H1 (cell line): Measurements from ENCODE around the gene CAST. TPM values are rescaled to one million over a fixed set of nuclear protein-coding genes. Genes with fewer than 3 reads are reported as not detected.

ENCODE experiments used
- CTCF ChIA-PET: fragments of 300-600 bp; sonication (Branson Sonifier 250); formaldehyde crosslinking; loops from one replicate; lab custom pipeline; 2021; ENCODE audit not compliant: partially characterized antibody; lab: Charles Lee
- POLR2A ChIA-PET: fragments of 300-600 bp; sonication (Branson Sonifier 250); formaldehyde crosslinking; loops from one replicate; lab custom pipeline; 2021; ENCODE audit warnings: inconsistent platforms; ENCODE audit not compliant: partially characterized antibody; lab: Charles Lee
- DNase-seq, 2 experiments: peaks; one replicate each; pipeline versions ENCODE4 v3.0.0 to v3.0.0-alpha.2; 2010 to 2022; ENCODE audit warnings: low spot score in 2 of 2, low read depth in 1 of 2, mixed read lengths in 1 of 2
- FAIRE-seq: peaks from 2 replicates; lab custom pipeline; 2011; peaks lifted over from hg19 to GRCh38; lab: Jason Lieb, UNC
- H2AFZ ChIP-seq: 2 replicates; pipeline ENCODE4 v1.8.1; 2012; ENCODE audit warnings: low read length, inconsistent platforms
- H2AK5ac ChIP-seq: 2 replicates; pipeline ENCODE4 v1.6.1; 2013; ENCODE audit warnings: low read depth, low read length
- H2BK120ac ChIP-seq: replicated peaks from 2 replicates; pipeline ENCODE3; 2013; ENCODE audit warnings: low read depth, low read length, inconsistent platforms
- H2BK12ac ChIP-seq: 2 replicates; pipeline ENCODE4 v1.6.1; 2013; ENCODE audit warnings: low read depth, low read length
- H2BK15ac ChIP-seq: 2 replicates; pipeline ENCODE4 v1.6.1; 2013; ENCODE audit warnings: low read length
- H2BK20ac ChIP-seq: 2 replicates; pipeline ENCODE4 v1.6.1; 2013; ENCODE audit warnings: low read length
- H2BK5ac ChIP-seq: 2 replicates; pipeline ENCODE4 v1.6.1; 2013; ENCODE audit warnings: low read depth, low read length
- H3K14ac ChIP-seq: 2 replicates; pipeline ENCODE4 v1.6.1; 2013; ENCODE audit warnings: inconsistent platforms; ENCODE audit not compliant: insufficient read length
- H3K18ac ChIP-seq: 2 replicates; pipeline ENCODE4 v1.6.1; 2013; ENCODE audit warnings: low read length; ENCODE audit errors: extremely low read depth
- H3K23ac ChIP-seq: 2 replicates; pipeline ENCODE4 v1.6.1; 2013; ENCODE audit warnings: inconsistent platforms; ENCODE audit not compliant: insufficient read length
- H3K23me2 ChIP-seq: 2 replicates; pipeline ENCODE4 v1.6.1; 2013; ENCODE audit warnings: low read depth, low read length
- H3K27ac ChIP-seq: 2 replicates; pipeline ENCODE4 v1.6.1; 2011; ENCODE audit warnings: low read depth, low read length, inconsistent platforms
- H3K27me3 ChIP-seq, 4 experiments: replicated peaks in 1 of 4; 1 replicate in 1 of 4; 2 replicates in 3 of 4; pipeline versions ENCODE4 v1.6.1 to v1.8.1; 2011 to 2013; ENCODE audit warnings: low read length in 3 of 4, mild to moderate bottlenecking in 3 of 4, inconsistent platforms in 2 of 4, mixed read lengths in 2 of 4, moderate library complexity in 1 of 4; ENCODE audit not compliant: control insufficient read depth in 3 of 4, insufficient read depth in 3 of 4; ENCODE audit errors: extremely low read depth in 1 of 4
- H3K36me3 ChIP-seq, 4 experiments: 2 replicates each; pipeline versions ENCODE4 v1.6.1 to v1.8.1; 2011 to 2013; ENCODE audit warnings: mild to moderate bottlenecking in 4 of 4, low read length in 3 of 4, moderate library complexity in 2 of 4, control low read depth in 1 of 4, inconsistent platforms in 1 of 4; ENCODE audit not compliant: insufficient read depth in 4 of 4, control insufficient read depth in 2 of 4
- H3K4ac ChIP-seq: replicated peaks from 2 replicates; pipeline ENCODE3; 2013; ENCODE audit warnings: low read length, low read depth, mixed read lengths, inconsistent platforms; ENCODE audit not compliant: insufficient read length
- H3K4me1 ChIP-seq, 4 experiments: replicated peaks in 1 of 4; 1 replicate in 1 of 4; 2 replicates in 3 of 4; pipeline versions ENCODE4 v1.6.1 to v1.8.1; 2011 to 2013; ENCODE audit warnings: low read length in 3 of 4, inconsistent platforms in 2 of 4, mixed read lengths in 1 of 4; ENCODE audit not compliant: insufficient read depth in 4 of 4, control insufficient read depth in 3 of 4
- H3K4me2 ChIP-seq, 2 experiments: 2 replicates each; pipeline versions ENCODE4 v1.6.1 to v1.8.1; 2011 to 2013; ENCODE audit warnings: low read depth in 2 of 2, low read length in 2 of 2, control low read depth in 1 of 2, inconsistent platforms in 1 of 2, mild to moderate bottlenecking in 1 of 2; ENCODE audit not compliant: insufficient read depth in 1 of 2
- H3K4me3 ChIP-seq, 4 experiments: fragments of 200-600, 300-600 bp in 1 of 4; sonication (generic), shearing (Covaris generic), sonication (Bioruptor Twin) in 1 of 4; 2 replicates each; pipeline versions ENCODE4 v1.5.1 to v1.8.1; 2011 to 2016; ENCODE audit warnings: low read length in 4 of 4, low read depth in 3 of 4, control low read depth in 2 of 4, inconsistent platforms in 2 of 4, mild to moderate bottlenecking in 2 of 4, mixed read lengths in 1 of 4, moderate library complexity in 1 of 4; ENCODE audit not compliant: insufficient read depth in 2 of 4; ENCODE audit errors: extremely low read depth in 1 of 4
- H3K56ac ChIP-seq: replicated peaks from 2 replicates; pipeline ENCODE3; 2013; ENCODE audit warnings: low read depth, mild to moderate bottlenecking, mixed read lengths, low read length, inconsistent platforms; ENCODE audit not compliant: insufficient read length
- H3K79me1 ChIP-seq: 2 replicates; pipeline ENCODE4 v1.6.1; 2013; ENCODE audit warnings: low read depth, low read length, control low read depth
- H3K79me2 ChIP-seq, 2 experiments: 2 replicates each; pipeline versions ENCODE4 v1.6.1 to v1.8.1; 2012 to 2013; ENCODE audit warnings: low read length in 2 of 2, mild to moderate bottlenecking in 2 of 2, inconsistent platforms in 1 of 2; ENCODE audit not compliant: insufficient read depth in 2 of 2, control insufficient read depth in 1 of 2
- H3K9ac ChIP-seq, 4 experiments: replicated peaks in 1 of 4; 1 replicate in 1 of 4; 2 replicates in 3 of 4; pipeline versions ENCODE4 v1.6.1 to v1.8.1; 2011 to 2013; ENCODE audit warnings: low read depth in 3 of 4, low read length in 3 of 4, control low read depth in 2 of 4, mild to moderate bottlenecking in 2 of 4, moderate library complexity in 2 of 4, inconsistent platforms in 1 of 4; ENCODE audit errors: extremely low read depth in 1 of 4
- H3K9me3 ChIP-seq, 2 experiments: 2 replicates each; pipeline versions ENCODE4 v1.6.1 to v1.8.1; 2012 to 2013; ENCODE audit warnings: mild to moderate bottlenecking in 2 of 2, moderate library complexity in 2 of 2, control low read depth in 1 of 2, inconsistent platforms in 1 of 2, low read depth in 1 of 2, low read length in 1 of 2, mixed read lengths in 1 of 2; ENCODE audit not compliant: insufficient read depth in 2 of 2
- H4K20me1 ChIP-seq, 2 experiments: replicated peaks in 1 of 2; 2 replicates each; pipeline versions ENCODE3 to v1.8.1; 2011 to 2013; ENCODE audit warnings: inconsistent platforms in 2 of 2, low read length in 2 of 2, mild to moderate bottlenecking in 1 of 2; ENCODE audit not compliant: insufficient read depth in 2 of 2, control insufficient read depth in 1 of 2
- H4K5ac ChIP-seq: 2 replicates; pipeline ENCODE4 v1.6.1; 2013; ENCODE audit warnings: low read length, low read depth, mixed read lengths, inconsistent platforms; ENCODE audit not compliant: insufficient read length
- H4K8ac ChIP-seq: 2 replicates; pipeline ENCODE4 v1.8.0; 2013; ENCODE audit warnings: mild to moderate bottlenecking, moderate library complexity, low read length, inconsistent platforms; ENCODE audit not compliant: insufficient read depth; ENCODE audit errors: extremely low read depth
- H4K91ac ChIP-seq: replicated peaks from 2 replicates; pipeline ENCODE3; 2013; ENCODE audit warnings: low read length, mixed read lengths, inconsistent platforms; ENCODE audit not compliant: insufficient read length
- CTCF ChIP-seq, 3 experiments: IDR thresholded peaks; 1 replicate in 2 of 3; 2 replicates in 1 of 3; pipeline versions ENCODE4 v1.5.1 to v1.6.1; 2011; ENCODE audit warnings: low read length in 3 of 3, mild to moderate bottlenecking in 3 of 3, inconsistent platforms in 2 of 3, low read depth in 1 of 3, moderate library complexity in 1 of 3; ENCODE audit not compliant: insufficient read depth in 1 of 3; ENCODE audit errors: control extremely low read depth in 1 of 3
- SUZ12 ChIP-seq: fragments of 200-600 bp; sonication (generic); IDR thresholded peaks from 2 replicates; pipeline ENCODE4 v1.6.1; 2012; ENCODE audit warnings: mild to moderate bottlenecking, inconsistent platforms, low read length, moderate library complexity, mixed read lengths
- WGBS, 2 experiments: shearing (Covaris generic) in 1 of 2; methylation state at CpG; one replicate each; pipeline versions ENCODE4 v1.1.6 to v1.1.7; 2013 to 2015; ENCODE audit warnings: low lambda C conversion rate in 2 of 2, mixed read lengths in 2 of 2, inconsistent platforms in 1 of 2, low coverage in 1 of 2, missing lambda C conversion rate in 1 of 2; ENCODE audit not compliant: insufficient replicate concordance in 2 of 2, insufficient coverage in 1 of 2, insufficient read length in 1 of 2; ENCODE audit errors: extremely low coverage in 1 of 2, missing lambda C conversion rate in 1 of 2; 5-methylcytosine and 5-hydroxymethylcytosine counted together
- polyA plus RNA-seq, 7 experiments: library from polyadenylated mRNA; depleted of rRNA in 3 of 7; stranded (reverse) in 5 of 7; unstranded in 2 of 7; fragments of >200 nt in 5 of 7; fragments of 200-250 nt in 2 of 7; gene quantifications; 1 replicate in 5 of 7; 2 replicates in 1 of 7; 4 replicates in 1 of 7; pipeline versions ENCODE4 v1.2.1 to v1.2.3, GENCODE V29; 2011 to 2013; ENCODE audit warnings: missing spikeins in 2 of 7, mixed read lengths in 2 of 7
- total RNA-seq: library from RNA; stranded (reverse); fragmentation: NEBNext Ultra II Directional; extraction: Animal tissue kit (Norgen Biotek cat#: 25700); gene quantifications from 2 replicates; pipeline ENCODE4 v1.2.1, GENCODE V29; 2021

Gene CAST
- total and polyA plus RNA-seq, 2 of the 8 experiments (the other 6 are each of a cell fraction or from before 2014, with no cell fraction given), result 9.0 to 48.2 TPM

- no peaks in the 10 kb centered on the region for H3K79me2 ChIP-seq
These were observed 6.5 kb downstream of the CAST start for GRCh38 chr5:96668725-96669124.

More at GRCh38 chr5:96668725-96669124, 6.5 kb downstream of the CAST start:
- H3K9me3 ChIP-seq, result no peaks in the 10 kb centered on the region
- H3K56ac ChIP-seq, result no peak overlapping the region
- H2BK15ac ChIP-seq, result no peak overlapping the region
- ChIA-PET POLR2A (no interaction called here), CTCF (interaction anchor here (0.6 to 1.7 kb wide), 6 partner anchors 18 to 598 kb away, joined by 3 to 6 read pairs (median 3); no protein-coding TSS in a partner anchor)
- no peak overlapping the region for H2BK20ac ChIP-seq
- DNase-seq (no peak), FAIRE-seq (no peak)
- H2BK120ac ChIP-seq, result no peak overlapping the region
- no peaks in the 10 kb centered on the region for H4K20me1 ChIP-seq
- H3K4me1 ChIP-seq, result no peaks in the 10 kb centered on the region; a peak in 2 of 7 replicates
- WGBS, 2 experiments, result 78% methylated on average over 2 of the region's 2 CpGs; no CpG with 5 or more reads in 1 of the 2 experiments
- no peak overlapping the region for H2AK5ac ChIP-seq
- no peak overlapping the region for H3K4me3 ChIP-seq
- H3K23ac ChIP-seq, result no peak overlapping the region
- H3K18ac ChIP-seq, result no peak overlapping the region
- H4K5ac ChIP-seq, result no peak overlapping the region
- no peak overlapping the region for H3K9ac ChIP-seq
- no peak overlapping the region for H2BK12ac ChIP-seq
- H3K4me2 ChIP-seq, result no peak overlapping the region; a peak in 1 of 4 replicates
- peaks cover 0 to 2% (median 0%) of the 10 kb centered on the region in 4 experiments; a peak in 2 of 7 replicates for H3K27me3 ChIP-seq
- no peak overlapping the region for H4K8ac ChIP-seq
- no peak overlapping the region for H3K4ac ChIP-seq
- H4K91ac ChIP-seq, result no peak overlapping the region
- TF ChIP-seq SUZ12 (no peak), CTCF (IDR thresholded peaks at IDR 0.05; ENCODE audit: control extremely low read depth in 1 of 3, insufficient read depth in 1 of 3, low read depth in 1 of 3, low read length in 3 of 3) (peak in 2 of 3 experiments; percentile 31 to 33; a peak in 2 of 4 replicates)
- no peaks in the 10 kb centered on the region for H3K36me3 ChIP-seq
- no peak overlapping the region for H2BK5ac ChIP-seq
- H3K27ac ChIP-seq, result no peak overlapping the region
- no peaks in the 10 kb centered on the region for H3K79me1 ChIP-seq
- H3K23me2 ChIP-seq, result no peaks in the 10 kb centered on the region
- H3K14ac ChIP-seq, result no peak overlapping the region
- H2AFZ ChIP-seq, result no peak overlapping the region
